Ovary (tissue), 9 donors: ENCODE measurements around the gene SLC1A3. TPM values are rescaled to one million over a fixed set of nuclear protein-coding genes. Genes with fewer than 3 reads are reported as not detected.

Experiments used
- DNase-seq, 5 donors: peaks; one replicate each; pipeline ENCODE4 v3.0.0-alpha.2; 2019 to 2020
- H3K27ac ChIP-seq, 2 donors: fragments of 200-600 bp; one replicate each; pipeline versions ENCODE4 v1.5.1 to v1.8.0; 2019 to 2022
- H3K27me3 ChIP-seq: fragments of 200-600 bp; one replicate; pipeline ENCODE4 v1.8.0; 2022
- H3K36me3 ChIP-seq: fragments of 200-600 bp; sonication (generic); one replicate; pipeline ENCODE4 v1.5.1; 2019
- H3K4me1 ChIP-seq: one replicate; pipeline ENCODE4 v1.8.1; 2013; ENCODE audit warnings: mild to moderate bottlenecking, moderate library complexity; ENCODE audit not compliant: insufficient read depth
- H3K4me3 ChIP-seq: fragments of 200-600 bp; sonication (generic); one replicate; pipeline ENCODE4 v1.5.1; 2017
- H3K9me3 ChIP-seq, 2 donors: fragments of 200-600 bp in 1 of 2; sonication (generic) in 1 of 2; one replicate each; pipeline versions ENCODE4 v1.5.1 to v1.8.1; 2013 to 2019; ENCODE audit warnings: mild to moderate bottlenecking in 1 of 2, moderate library complexity in 1 of 2
- EP300 ChIP-seq: sonication (generic); formaldehyde crosslinking; IDR thresholded peaks from one replicate; pipeline ENCODE4 v1.6.1; 2017; ENCODE audit warnings: antibody characterized with exemption
- POLR2A ChIP-seq: fragments of 450-650 bp; IDR thresholded peaks from one replicate; pipeline ENCODE4 v1.6.1; 2017; ENCODE audit warnings: antibody characterized with exemption, mild to moderate bottlenecking, moderate library complexity
- WGBS, 3 donors: extraction: QIAGEN DNeasy Blood & Tissue Kit in 1 of 3; methylation state at CpG; one replicate each; pipeline versions ENCODE4 v1.1.5 to v1.1.7; 2013 to 2017; 5-methylcytosine and 5-hydroxymethylcytosine counted together
- intact Hi-C, 4 donors: fragments of 100-400 bp; cut with DNase I; formaldehyde crosslinking; loops; one replicate each; pipeline versions ENCODE4 v1.11.0 to v1.15.1; 2022 to 2023
- polyA plus RNA-seq, 2 donors: library from polyadenylated mRNA; stranded (reverse); fragments of 200-250 nt in 1 of 2; fragments of 350-450 nt in 1 of 2; fragmentation: Illumina TruSeq in 1 of 2; extraction: RNeasy Lipid Tissue Mini Kit (QIAGEN cat#74804) in 1 of 2; gene quantifications; one replicate each; pipeline ENCODE4 v1.2.3, GENCODE V29; 2013 to 2014
- total RNA-seq, 7 donors: library from RNA; depleted of rRNA in 2 of 7; stranded (reverse); fragments of >200 nt in 2 of 7; fragmentation: NEBNext Ultra II Directional in 3 of 7; extraction: Animal tissue kit (Norgen Biotek cat#: 25700) in 3 of 7; gene quantifications; one replicate each; pipeline versions ENCODE4 v1.1.0 to v1.2.4, GENCODE V29; 2016 to 2023
- TF ChIP-seq, protein P1 (sequence below), 3 donors: fragments of 450-650 bp in 2 of 3; fragments of 200-600 bp in 1 of 3; IDR thresholded peaks; one replicate each; pipeline versions ENCODE4 v1.5.1 to v1.8.0; 2016 to 2022; ENCODE audit warnings: antibody characterized with exemption in 3 of 3, mild to moderate bottlenecking in 1 of 3
- donor health status: DM: no; HTN: no; CAD: no; lungs with moderate emphysema.
- donor health status: DM: no; HTN: no; CAD: no.
- donor health status: Bipolar disorder and iron deficiency.
- donor health status: DM: yes; HTN: yes; CAD: no.
- donor health status: DM: no; HTN: no; CAD: no.
- donor health status: DM: yes; HTN: yes; CAD: no.

Gene SLC1A3
- total and polyA plus RNA-seq, 9 donors = 5.2 to 72.3 (median 36.7) TPM

DNA sequence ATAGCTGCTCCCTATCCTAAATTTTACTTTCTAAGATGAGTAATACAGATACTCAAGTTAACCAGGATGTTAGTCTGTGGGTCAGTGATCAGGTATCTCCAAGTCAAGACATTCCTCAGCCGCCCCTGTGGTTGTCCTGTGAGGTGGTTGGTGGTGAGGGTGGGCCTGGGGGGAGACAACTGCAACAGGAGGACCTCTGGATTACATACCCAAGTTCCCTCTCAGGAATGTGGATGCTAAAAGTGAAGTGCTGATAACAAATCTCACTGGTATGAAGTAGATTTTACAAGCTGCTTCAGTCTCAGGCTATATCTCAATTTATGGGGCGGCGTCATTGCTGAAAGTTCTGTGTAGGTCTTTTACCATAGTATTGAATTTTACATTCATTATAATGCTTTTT, 38.3 kb downstream of the SLC1A3 start:
- Histone ChIP-seq H3K27me3 (no peaks in the 10 kb centered on the region), H3K4me1 (no peaks in the 10 kb centered on the region), H3K36me3 (no peaks in the 10 kb centered on the region), H3K4me3 (no peak overlapping the region), H3K9me3 (no peaks in the 10 kb centered on the region), H3K27ac (no peak overlapping the region)
- TF ChIP-seq, protein P1, sequence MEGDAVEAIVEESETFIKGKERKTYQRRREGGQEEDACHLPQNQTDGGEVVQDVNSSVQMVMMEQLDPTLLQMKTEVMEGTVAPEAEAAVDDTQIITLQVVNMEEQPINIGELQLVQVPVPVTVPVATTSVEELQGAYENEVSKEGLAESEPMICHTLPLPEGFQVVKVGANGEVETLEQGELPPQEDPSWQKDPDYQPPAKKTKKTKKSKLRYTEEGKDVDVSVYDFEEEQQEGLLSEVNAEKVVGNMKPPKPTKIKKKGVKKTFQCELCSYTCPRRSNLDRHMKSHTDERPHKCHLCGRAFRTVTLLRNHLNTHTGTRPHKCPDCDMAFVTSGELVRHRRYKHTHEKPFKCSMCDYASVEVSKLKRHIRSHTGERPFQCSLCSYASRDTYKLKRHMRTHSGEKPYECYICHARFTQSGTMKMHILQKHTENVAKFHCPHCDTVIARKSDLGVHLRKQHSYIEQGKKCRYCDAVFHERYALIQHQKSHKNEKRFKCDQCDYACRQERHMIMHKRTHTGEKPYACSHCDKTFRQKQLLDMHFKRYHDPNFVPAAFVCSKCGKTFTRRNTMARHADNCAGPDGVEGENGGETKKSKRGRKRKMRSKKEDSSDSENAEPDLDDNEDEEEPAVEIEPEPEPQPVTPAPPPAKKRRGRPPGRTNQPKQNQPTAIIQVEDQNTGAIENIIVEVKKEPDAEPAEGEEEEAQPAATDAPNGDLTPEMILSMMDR (IDR thresholded peaks at IDR 0.05) = no peak
- no peak for TF ChIP-seq EP300
- no peak for TF ChIP-seq POLR2A
- DNase-seq = no peak
- 89 to 91% (median 89%) methylated on average over 3 of the region's 3 CpGs for WGBS, 3 donors
- intact Hi-C loops = no loop called here

DNA sequence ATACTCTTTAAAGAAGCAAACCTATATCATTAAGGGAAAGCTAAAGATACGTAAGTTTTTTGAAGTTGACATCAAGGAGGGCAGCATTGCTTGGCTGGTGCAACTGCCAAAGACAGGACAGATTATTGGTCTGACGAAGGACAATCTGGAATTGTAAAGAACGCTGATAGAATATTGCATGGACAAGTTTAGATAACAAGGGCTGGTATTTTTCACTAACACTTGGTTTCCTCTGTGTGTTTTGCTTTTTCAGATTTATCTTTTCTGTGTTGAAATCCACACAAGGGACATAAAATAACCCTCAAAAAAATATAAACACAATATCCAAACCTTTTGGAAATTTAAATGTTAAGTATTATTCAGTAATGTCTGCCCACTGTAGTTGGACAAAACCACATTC, 39.7 kb downstream of the SLC1A3 start:
- WGBS, 3 donors = 64 to 85% (median 69%) methylated on average over 3 of the region's 3 CpGs
- intact Hi-C loops = no loop called here

DNA sequence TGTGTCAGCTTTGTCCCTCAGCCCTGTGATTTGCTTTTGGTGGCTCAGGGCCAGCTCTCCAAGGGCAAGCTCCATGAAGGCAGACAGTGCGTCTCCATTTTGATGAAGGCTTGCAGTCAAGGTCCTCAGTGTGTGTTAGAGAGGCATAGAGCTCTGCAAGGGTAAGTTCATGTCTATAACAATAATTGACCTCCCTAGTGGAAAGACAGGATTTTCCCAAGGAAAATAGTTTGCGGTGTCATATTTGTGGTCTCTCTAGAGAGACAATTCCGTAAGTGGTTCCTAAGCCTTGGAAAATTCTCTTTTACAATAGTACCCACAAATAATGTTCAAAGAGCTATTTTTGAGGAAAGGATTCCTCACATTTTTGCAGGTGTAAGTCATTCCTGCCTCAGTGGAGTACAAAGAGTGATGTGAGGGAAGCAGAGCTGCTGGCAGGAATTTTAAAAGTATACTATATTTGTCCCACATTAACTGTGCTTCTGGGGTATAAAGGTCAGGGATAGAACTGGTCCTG, 40.2 kb downstream of the SLC1A3 start:
- no peaks in the 10 kb centered on the region for H3K4me1 ChIP-seq
- intact Hi-C loops = no loop called here
- DNase-seq = no peak
- TF ChIP-seq EP300 (no peak), POLR2A (no peak)
- TF ChIP-seq, protein P1 (IDR thresholded peaks at IDR 0.05) = no peak
- H3K27ac ChIP-seq = no peak overlapping the region
- no peaks in the 10 kb centered on the region for H3K9me3 ChIP-seq
- H3K4me3 ChIP-seq = no peak overlapping the region
- no peaks in the 10 kb centered on the region for H3K36me3 ChIP-seq
- 84 to 92% (median 85%) methylated on average over 3 of the region's 3 CpGs for WGBS, 3 donors
- no peaks in the 10 kb centered on the region for H3K27me3 ChIP-seq

More for the DNA sequence above, 39.7 kb downstream of the SLC1A3 start:
- no peak overlapping the region for H3K4me3 ChIP-seq
- no peaks in the 10 kb centered on the region for H3K36me3 ChIP-seq
- no peak for TF ChIP-seq POLR2A
- TF ChIP-seq, protein P1 (IDR thresholded peaks at IDR 0.05) = no peak
- TF ChIP-seq EP300 = no peak
- H3K4me1 ChIP-seq = no peaks in the 10 kb centered on the region
- H3K27ac ChIP-seq = no peak overlapping the region
- H3K27me3 ChIP-seq = no peaks in the 10 kb centered on the region
- no peak for DNase-seq
- H3K9me3 ChIP-seq = no peaks in the 10 kb centered on the region

DNA sequence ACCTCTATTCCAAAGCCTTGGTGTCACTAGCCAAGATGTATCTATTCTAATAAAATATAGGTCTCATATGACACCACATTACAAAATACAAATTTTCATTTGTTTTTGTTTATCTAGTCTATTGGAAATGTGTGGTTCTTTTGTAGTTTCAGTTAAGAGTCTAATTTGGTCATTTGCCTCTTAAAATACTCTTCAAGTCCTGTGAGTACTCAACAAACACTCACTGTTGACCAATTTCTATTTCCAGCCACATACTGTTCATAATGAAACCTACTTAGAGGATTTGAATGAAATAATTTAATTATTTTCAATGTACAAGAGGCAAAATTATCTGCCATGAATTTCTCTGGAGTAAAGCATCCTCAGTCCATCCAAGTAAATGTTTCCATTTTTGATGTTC, 40.6 kb downstream of the SLC1A3 start:
- Histone ChIP-seq H3K27ac (no peak overlapping the region), H3K27me3 (no peaks in the 10 kb centered on the region), H3K36me3 (no peaks in the 10 kb centered on the region), H3K4me1 (no peaks in the 10 kb centered on the region), H3K4me3 (no peak overlapping the region), H3K9me3 (no peaks in the 10 kb centered on the region)
- intact Hi-C loops = no loop called here
- TF ChIP-seq POLR2A = no peak
- no peak for TF ChIP-seq EP300
- TF ChIP-seq, protein P1 (IDR thresholded peaks at IDR 0.05) = no peak
- no peak for DNase-seq
